EH (cell line): ENCODE data around the gene HSFX2.
"Not testable (repeated sequence)": the region's sequence is repeated elsewhere in the genome, so short reads cannot be mapped to it uniquely, and the experiment has no call there.

Experiments used
- DNase-seq: peaks from one replicate; pipeline ENCODE4 v3.0.0-alpha.2; 2015; ENCODE audit warnings: low read depth

HSFX2 gene

DNA sequence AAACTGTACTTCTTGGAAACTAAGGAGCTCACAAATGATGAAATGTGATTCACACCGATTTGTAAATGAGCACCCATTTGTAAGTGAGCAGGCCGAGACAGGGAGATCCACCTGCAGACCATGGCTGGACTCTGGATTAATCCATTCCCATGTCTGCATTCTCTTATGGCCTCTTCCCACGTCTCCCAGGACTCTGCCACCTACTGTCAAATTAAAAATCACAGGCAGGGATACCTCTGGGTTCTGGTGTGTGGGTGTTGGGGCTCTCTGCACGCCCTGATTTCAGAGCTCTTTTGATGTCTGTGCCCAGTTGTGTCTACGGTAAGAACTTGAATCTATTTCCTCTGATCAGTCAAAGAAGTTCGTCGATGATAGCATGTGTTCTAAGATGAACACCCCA lies 4.1 kb downstream of the HSFX2 start:
- DNase-seq, result not testable (repeated sequence)

DNA sequence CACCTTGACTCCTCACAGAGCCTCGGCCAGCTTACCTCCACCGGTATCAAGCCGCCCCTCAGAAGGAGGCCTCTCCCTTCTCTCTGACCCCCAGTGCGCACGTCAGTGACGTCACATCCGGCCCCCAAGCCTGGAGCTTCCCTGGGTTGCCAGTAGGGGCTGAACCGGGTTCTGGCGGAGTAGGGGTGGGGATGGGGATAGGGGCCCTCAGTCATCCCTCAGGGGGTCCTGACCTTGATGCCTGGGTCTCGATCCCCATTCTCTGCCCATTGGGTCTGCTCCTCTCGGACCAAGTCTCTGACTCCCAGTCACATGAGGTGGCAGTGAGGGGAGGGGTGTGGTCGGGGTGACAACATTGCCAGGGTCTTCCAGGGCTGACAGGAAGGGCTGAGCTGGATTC lies 7.8 kb downstream of the HSFX2 start, which contains the start of gene MAGEA9B:
TSS of gene MAGEA9B (minus strand) at position 101 of the 400 bp plus-strand sequence. CDS start 4,280 bp downstream, outside the sequence.
- not testable (repeated sequence) for DNase-seq

DNA sequence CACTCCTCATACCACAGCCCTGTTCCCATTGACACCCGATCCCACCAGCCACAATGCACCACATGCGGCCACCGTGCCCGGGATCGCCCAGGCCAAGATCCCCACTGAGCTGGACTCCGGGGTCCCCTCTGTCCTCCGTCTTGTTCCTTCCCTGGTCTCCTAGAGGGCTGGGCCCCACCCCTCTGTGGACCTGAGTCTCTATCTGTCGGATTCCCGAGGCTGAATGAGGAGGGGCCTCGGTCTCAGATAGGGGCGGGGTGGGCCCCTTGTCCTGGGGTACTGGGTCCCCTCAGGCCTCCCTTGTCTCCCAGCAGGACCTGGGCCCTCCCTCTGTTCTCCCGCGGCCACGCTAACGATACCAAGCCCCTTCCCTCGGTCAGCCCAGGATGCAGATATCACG lies 9.5 kb downstream of the HSFX2 start:
- not testable (repeated sequence) for DNase-seq

DNA sequence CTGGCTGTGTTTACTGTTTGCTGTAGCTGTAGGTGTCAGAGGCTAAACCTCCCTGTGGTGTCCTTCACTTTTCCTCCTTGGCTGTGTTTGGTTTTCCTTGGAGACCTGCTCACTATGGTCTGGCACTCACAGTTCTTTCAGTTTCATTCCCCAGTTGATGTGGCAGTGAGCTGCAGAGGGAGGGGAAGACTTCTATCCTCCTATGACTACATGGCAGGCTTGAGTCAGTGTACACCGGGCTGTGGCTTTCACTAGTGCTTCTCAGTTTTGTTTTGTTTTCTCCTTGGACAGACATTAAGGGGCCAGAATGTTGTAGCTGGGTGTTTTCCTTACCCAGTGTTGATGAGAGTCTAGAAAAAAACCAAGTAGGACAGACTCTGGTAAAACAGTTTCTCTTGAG lies 21.7 kb downstream of the HSFX2 start:
- not testable (repeated sequence) for DNase-seq

DNA sequence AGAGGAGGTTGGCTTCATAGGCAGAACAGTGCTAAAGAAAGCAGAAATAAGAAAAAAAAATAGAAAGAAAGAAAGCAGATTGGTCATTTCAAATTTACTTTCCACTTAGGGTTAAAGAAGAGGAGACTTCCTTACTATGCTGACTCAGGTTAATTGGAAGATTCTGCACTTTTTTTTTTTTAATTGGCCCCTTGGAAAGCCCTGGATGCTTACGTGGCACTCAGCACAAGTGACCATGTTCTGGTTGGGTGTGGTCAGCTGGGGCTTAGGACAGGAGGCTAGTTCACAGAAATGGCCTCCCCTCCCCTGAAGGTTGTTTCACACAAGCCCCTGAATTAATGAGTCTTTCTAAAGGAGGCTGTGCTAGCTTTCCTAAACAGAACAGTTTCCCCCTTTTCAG lies 22.4 kb downstream of the HSFX2 start:
- no peak for DNase-seq

DNA sequence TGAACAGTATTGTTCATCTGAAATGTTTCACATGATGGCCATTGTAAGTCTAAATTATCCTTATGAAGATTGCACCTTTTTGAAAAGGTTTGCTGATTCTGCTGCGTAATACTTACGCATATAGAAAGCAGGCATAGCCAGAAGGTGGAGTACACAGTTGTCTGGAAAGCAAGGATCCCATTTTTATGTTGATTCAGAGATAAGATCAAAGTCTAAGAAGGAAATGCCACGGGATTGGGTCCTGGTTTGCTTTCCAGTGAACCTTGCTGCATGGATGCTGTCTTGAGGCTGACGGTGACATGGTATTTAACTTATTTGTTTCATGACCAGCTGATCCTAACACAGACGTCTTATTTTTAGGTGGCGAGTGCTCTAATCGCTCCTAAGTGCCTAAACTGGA lies 23.3 kb downstream of the HSFX2 start:
- no peak for DNase-seq

DNA sequence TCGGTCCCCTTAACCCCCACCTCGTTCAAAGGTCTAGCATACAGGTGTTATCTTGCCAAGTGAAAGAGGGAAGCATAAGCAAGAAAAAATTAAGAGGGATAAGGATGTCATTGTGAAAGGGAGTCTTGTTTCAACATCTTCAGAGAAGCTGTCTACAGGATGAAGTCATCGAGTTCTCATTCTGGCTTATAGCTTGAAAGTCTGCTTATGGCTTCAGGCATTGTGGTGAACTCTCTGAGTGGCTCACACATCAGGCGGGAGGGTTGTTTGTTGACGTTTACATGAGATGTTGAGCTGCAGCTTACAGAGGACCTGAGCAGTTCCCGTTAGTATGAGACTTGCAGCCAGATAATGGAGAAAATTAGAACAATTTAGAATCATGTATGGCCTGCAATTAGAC lies 24.4 kb downstream of the HSFX2 start:
- peak; percentile 81 for DNase-seq

DNA sequence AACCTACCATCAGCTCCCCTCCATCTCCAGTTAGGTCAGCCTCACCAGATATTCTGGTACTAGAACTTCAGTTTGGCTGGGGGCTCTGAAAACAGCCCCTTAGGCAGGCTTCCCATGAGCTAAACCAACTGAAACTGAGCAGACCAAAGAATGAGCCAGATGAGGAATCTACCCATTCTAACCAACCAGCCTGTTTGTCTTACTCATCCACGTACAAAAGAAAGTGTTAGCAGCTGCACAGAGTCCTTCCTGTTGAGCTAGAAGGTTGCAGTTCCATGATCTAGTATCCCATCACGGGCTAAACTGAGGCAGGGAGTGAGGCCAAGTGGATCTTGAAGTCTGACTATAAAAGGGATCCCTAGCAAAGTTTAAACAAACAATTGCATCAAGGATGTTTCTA lies 25.3 kb downstream of the HSFX2 start:
- DNase-seq, result no peak

DNA sequence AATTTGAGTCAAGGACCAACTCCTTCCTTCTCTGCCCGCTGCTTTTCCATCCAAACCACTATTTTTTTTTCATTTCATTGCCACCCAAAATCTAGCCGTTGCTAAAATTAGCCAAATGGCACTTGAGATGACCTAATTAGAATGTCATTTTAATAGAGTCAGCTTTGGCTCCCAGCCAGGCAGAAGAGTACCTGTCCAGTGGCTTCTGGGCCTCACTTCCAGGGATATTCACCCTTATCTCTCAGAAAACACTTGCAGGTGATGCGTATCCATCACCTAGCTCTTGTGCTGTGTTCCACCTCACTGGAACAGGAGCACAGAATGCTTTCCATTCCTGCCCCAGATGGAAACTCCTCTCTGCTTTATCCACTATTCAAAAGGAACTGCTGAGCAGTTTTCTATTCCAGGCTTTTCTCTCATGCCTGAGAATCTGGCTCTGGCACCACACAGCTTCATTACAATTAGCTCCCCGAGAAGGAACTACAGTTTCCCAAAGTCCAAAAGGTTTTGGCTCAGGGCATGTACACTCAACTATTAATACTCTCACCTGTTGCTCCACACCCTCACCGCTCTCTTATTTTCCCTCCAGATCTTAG lies 26.3 kb downstream of the HSFX2 start:
- DNase-seq, result no peak

DNA sequence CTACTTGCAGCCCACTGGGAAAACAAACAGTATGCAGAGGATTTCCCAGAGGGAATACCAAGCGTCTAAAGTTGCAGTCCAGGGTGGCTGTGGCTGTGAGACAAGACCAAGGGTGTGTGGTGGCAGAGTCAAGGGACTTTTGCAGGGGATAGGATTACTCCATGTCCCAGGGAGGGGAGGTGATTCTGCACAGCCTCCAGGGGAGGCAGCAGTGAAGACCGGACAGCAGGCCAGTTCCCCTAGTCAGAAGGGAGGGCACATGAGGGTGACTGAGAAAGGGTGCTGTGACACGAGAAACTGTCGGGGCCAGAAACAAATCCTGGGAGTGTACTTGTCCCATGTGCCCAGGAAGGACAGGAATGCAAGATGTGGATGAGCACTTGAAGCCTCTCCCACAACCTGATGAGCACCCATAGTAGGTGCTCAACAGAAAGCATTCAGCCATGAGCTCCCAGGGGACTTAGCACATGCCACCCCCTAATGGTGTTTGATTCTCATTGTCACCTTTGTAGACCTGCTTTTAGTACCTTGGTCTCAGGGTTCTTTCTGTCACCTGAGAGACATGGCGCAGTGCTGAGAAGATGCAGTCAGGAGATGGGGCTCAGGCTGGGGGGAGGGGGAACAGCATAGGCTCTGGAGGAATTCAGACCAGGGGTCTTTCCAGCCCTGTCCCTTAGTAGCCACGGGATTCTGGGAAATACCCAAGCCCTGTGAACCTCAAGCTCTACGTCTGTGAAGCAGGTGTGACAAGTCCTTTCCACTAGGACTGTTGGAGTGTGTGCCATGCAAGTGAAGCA lies 27.3 kb downstream of the HSFX2 start:
- no peak for DNase-seq

DNA sequence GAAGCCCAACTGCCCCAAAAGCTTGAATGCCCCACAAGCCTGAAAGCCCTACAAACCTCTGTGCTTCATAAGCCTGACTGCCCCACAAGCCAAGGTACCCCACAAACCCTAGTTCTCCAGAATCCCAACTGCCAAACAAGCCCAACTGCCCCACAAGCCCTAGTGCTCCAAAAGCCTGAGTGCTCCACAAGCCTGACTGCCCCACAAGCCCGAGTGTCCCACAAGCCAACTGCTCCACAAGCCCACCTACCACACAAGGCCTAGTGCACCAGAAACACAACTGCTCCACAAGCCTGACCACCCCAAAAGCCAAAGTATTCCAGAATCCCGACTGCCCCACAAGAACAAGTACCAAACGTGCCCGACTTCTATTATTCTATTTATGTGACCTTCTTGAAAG lies 31.8 kb downstream of the HSFX2 start:
- no peak for DNase-seq

DNA sequence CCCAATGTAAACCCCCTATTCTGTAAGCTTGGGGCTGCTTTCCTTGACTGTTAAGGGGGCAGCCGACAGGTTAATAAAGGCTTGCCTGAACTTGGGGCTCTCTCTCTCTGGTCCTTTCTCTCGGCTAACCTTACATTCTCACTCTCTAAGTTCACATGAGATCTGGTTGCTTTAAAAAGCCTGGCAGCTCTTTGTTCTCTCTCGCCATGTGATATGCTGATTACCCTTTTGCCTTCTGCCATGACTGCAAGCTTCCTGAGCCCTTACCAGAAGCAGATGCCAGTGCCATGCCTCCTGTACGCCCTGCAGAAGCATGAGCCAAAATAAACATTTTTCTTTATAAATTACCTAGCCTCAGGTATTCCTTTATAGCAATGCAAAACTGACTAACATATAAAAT lies 39.9 kb downstream of the HSFX2 start:
- not testable (repeated sequence) for DNase-seq

DNA sequence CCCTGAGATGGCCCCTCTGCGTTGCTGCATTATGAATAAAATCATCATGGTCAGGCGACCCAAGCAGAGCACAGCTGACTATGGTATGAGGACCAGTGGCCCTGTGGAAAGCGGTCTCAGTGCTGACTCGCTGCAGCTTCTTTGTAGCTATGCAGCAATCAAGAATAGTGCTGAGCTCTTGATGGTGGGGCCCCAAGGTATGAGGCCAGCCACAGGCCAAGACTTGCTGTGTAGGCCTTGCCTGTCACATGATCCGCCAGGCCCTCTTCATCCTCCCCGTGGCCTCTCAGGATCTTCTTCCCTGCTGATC lies 43.2 kb downstream of the HSFX2 start:
- DNase-seq, result not testable (repeated sequence)

DNA sequence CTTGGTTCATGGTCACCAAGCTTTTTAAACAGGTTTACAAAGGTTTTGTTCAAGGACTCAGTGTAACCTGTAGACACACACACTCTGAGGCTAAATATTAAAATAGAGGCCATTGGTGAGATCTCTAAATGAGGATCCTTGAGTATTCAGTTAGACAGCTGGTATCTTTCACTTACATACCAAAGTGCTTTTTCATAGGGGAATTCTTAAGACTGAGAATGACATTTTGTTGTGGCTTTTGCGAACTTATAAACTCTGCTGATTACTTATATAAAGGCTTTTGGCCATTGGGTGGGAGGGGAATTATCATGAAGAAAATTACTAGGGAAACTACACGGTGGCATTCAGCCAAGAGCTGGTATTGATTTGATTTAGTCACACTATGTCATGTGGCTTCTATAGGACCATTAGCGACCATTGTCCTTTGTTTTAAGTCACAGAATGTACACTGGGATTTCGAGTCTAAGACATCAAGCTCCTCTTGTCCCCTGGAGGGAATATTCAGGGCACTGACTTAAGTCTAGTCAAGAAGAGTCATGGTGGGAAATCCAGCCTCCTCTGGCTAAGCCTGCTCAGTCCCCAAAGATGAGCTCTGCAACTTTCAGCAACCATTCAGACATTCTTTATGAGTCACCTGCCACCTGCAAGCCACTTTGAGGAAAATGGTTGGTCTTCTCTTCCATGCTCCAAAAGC lies 43.7 kb downstream of the HSFX2 start:
- not testable (repeated sequence) for DNase-seq

DNA sequence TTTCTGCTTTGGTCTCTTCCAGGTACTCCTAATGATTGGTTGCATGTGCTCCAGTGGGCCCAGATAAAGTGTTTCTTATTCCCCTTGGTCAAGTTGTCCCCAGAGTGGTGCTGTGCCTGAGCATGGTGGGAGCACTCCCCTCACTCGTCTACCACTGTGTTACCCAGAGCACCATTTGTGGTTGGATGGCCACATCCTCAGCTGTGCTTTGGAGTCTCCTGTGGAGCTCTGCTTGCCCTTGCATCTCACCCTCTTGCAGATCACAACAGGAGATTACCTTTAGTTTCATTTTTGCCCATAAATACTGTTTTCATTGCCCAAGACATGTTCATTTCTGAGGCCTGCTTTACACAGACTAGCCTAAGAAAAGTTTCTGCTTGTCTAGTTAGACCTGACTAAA lies 44.7 kb downstream of the HSFX2 start:
- not testable (repeated sequence) for DNase-seq

DNA sequence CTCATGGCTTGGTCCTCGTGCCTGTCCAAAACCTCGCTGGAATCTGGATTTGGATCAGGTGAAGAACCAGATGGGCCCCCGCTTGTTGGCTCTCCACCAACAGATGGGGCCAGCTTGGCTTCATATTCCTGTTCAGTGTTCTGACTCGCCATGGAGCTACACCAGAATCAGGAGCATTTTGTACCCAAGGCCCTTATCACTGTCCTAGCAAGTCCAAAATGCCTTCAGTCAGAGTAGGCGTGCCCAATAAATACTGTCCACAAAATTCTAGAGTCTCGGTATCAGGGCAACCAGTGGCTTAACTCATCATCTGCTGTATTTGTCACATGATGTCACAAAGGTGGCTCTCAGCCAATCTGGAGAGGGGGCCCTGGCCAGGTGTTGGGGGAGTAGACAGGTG lies 45.4 kb downstream of the HSFX2 start, which contains the start of gene HSFX3:
TSS of gene HSFX3 (minus strand) at position 224 of the 400 bp plus-strand sequence. CDS start at position 152, 72 bp downstream.
- not testable (repeated sequence) for DNase-seq

DNA sequence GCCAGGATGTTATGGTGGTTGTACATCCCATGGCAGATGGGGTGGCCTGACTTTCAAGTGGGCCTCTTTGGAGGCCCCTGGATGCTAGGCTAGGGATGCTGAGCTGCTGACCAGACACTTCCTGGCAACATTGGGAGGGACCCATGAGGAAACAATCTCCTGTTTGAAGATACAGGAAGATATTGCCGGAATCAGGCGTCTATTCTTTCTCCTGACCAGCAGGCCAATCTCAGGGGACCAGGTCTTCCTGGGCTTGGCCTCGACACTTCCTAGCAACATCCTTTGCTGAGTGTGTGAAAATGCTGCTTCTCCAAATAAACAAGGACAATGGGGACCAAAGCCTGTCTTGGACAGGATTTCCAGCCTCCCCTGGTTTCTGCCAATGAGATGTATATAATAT lies 47.3 kb downstream of the HSFX2 start:
- DNase-seq, result not testable (repeated sequence)

DNA sequence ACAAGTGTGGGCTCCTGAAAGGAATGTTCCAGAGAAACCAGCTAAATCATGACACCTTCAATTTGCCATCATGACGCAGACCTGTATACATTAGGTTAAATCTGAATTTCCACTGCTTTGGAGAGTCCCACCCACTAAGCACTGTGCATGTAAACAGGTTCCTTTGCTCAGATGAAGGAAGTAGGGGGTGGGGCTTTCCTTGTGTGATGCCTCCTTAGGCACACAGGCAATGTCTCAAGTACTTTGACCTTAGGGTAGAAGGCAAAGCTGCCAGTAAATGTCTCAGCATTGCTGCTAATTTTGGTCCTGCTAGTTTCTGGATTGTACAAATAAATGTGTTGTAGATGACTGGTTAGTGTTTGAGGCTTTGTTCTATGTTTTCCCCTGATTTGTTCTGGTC lies 48.2 kb downstream of the HSFX2 start:
- DNase-seq, result not testable (repeated sequence)

DNA sequence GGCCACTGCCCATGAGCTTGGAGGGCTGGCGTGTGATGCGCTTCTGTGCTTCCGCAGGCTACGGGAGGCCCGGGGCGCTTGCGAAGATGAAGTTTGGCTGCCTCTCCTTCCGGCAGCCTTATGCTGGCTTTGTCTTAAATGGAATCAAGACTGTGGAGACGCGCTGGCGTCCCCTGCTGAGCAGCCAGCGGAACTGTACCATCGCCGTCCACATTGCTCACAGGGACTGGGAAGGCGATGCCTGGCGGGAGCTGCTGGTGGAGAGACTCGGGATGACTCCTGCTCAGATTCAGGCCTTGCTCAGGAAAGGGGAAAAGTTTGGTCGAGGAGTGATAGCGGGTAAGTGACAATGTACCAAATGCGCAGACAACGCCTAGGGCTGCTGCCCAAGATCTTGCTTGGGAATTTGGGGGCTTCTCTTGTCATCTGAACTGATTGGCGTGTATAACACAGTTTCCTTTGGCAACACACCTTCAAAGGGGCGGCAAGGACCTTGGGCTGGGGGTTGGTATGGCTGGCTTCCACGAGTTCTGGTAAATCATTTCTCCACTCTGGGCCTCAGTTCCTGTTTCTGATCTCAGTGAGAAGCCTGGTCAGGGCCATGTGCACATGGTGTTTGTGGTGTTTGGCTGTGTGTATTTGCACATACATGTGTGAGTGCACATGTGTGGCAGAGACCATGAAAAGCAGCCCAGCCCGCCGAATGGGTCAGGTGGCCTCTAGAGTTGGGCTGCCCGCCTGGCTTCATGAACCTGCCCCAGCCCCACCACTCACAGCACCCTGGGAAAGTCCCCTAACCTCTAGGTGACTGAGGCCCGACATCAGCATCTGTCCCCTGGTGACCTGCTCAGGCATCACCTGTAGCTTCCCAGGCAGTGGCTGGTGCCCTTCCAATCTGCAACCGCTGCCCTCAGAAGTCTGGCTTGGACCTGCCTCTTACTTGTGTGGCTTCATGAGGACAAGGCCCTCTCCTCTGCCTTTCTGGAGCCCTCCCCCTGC lies 49.3 kb downstream of the HSFX2 start:
- peak; percentile 8 for DNase-seq
